Fibroblast of skin of abdomen (primary cell): Measurements from ENCODE around the gene CHD9.
"Not testable (repeated sequence)": the region's sequence is repeated elsewhere in the genome, so short reads cannot be mapped to it uniquely, and the experiment has no call there.

Experiments used
- DNase-seq: peaks from one replicate; pipeline ENCODE4 v3.0.0-alpha.2; 2013

Gene CHD9

DNA sequence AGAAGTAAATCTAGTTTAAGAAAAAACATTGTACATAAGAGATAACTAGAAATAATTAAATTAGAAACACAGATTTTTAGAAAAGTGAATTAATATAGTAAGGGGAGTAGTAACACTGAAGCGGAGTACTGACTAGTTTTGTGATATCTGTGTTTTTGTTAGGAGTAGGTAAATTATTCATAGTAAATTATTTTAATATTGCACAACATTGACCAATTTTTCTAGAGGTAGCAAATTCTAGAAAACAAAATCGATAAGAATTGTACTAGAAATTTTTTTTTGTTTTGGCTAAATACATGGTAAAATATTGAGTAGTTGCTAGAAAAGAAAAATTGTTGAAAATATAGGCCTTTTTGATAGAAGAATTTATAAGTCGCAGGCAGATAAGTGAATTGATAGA, 156.5 kb downstream of the CHD9 start:
- DNase-seq: no peak

DNA sequence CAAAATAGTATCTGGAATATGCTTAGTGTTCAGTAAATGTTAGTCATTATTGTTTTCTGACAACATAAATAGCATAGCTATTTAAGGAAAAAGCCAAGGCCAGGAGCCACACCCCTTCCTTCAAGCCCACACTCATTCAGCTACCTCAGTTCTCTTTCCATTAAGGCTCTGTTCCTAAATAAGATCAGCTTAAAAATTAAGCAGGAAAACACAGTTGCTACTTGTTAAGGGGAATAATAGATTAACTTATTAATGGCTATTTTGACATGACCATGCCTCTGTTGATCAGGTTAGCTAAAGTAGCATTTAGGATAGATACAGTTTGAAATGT, 158.1 kb downstream of the CHD9 start:
- no peak for DNase-seq

DNA sequence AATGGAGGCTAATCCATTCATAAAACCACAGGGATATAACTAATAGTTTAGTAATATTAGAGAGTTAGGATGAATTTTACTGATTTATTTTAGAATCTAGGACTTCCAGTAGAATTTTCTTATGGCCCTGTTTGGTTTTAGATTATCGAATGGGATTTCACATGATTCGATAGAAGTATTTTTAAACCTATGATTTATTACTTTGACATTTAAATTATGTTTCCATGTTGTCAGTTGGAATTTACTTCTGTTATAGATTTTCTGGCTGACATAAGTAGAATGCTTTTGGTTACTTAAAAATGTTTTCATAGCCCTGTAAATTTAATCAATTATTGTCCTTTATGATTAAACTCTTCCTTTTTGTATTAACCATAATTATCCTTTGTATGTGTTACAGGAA, 158.8 kb downstream of the CHD9 start:
- no peak for DNase-seq

DNA sequence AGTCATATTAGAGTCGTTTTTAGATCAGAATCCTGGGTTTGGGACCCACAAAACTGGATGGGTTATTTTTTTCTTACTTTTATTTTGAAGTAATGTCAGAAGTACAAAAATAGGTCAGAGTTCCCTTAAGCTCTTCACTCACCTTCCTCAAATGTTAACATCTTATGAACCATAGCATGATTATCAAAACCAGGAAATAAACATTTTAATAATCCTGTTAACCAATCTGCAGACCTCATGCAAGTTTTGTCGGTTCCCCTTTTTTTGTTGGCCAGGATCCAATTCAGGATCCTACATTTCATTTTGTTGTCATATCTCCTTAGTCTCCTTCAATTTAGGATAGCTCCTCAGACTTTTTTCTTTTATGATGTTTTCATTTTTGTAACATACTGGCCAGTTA, 162.0 kb downstream of the CHD9 start:
- DNase-seq: no peak

DNA sequence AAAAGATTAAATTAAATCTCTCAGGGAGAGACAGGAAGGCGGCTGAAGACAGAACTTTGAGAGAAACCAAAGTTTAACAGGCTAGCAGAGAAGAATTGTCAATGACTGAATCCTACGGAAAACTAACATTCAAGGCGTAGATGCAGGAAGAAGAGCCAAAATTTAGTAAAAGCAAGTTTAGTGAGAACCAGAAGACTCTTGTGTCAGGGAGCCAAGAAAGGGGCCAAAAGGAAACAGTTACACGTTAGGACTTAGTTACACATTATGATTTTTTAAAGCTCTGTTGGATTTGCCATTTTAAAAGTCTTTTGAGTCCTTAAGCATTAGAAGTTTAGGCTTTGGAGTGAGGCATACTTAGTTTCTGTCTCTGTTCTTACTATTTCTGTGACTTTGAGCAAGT, 164.6 kb downstream of the CHD9 start:
- no peak for DNase-seq

DNA sequence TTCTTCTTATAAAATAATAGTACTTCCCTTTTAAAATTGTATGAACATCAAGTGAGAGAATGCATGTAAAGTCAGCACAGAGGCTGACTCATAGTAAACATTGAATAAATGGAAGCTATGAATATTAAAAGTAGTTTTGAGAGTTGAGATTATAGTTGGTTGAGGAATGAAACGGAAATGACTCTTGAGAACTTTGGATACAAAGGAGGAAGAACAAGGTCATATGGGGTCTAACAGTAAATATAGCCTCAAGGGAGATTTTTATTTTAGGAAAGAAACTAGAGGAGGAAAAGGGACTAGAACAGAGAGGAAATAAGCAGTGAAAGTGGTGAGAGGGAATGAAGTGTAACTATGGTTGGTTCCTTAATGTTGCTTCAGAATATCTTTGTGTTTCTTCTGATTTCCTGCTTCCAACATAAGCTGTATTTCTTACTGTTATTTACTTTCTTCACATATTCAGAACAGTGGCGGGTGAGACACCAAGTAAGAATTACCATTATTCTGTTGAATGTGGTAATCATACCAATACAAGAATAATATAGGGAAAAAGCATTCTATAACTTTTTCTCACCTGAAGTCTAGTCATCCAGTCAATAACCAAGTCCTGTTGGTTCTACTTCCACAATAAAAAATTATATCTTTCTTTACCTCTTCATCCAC, 165.1 kb downstream of the CHD9 start:
- DNase-seq: no peak

DNA sequence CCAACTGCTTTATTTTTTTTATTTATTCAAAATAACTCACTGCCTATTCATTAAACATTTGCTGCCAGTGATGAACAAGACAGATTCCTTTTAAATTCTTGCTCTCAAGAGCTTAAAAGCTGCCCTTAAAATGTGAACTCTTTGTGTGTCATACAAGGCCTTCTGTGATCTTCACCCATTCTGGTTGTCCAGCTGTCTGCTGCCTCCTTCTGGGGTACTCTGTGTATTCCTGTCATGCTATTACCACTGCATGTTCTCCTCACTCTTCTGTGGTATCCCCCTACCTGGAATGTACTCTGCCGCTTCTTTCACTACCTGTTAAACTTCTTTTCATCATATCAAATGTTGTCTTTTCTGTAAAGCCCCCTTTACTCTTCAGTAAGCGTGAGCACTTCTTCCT, 165.8 kb downstream of the CHD9 start:
- DNase-seq: peak; percentile 29

DNA sequence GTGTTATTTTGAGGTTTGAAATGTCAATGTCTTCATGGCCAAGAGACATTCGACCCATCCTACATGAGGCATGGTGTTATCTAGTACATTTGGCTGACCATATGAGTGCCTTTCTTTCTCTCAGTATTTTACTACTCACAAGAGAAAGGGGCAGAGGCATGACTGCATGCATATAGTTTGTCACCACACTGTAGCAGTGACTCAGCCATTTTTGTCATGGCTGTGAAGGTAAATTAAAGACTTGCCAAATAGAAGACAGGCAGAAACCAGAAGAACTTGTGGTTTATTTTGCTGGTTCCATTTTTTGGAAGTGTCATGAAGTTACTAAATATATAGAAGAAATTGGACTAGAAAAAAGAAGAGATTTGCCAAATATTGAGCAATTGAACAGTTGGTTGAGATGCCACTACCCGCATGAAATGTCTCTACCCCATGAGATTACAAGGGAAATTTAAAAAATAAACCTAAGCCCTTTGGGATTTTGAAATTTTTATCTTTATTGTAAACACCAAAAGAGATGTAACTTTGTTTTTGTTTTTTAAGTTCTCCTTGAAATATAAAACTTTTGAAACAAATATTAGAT, 170.3 kb downstream of the CHD9 start:
- no peak for DNase-seq

DNA sequence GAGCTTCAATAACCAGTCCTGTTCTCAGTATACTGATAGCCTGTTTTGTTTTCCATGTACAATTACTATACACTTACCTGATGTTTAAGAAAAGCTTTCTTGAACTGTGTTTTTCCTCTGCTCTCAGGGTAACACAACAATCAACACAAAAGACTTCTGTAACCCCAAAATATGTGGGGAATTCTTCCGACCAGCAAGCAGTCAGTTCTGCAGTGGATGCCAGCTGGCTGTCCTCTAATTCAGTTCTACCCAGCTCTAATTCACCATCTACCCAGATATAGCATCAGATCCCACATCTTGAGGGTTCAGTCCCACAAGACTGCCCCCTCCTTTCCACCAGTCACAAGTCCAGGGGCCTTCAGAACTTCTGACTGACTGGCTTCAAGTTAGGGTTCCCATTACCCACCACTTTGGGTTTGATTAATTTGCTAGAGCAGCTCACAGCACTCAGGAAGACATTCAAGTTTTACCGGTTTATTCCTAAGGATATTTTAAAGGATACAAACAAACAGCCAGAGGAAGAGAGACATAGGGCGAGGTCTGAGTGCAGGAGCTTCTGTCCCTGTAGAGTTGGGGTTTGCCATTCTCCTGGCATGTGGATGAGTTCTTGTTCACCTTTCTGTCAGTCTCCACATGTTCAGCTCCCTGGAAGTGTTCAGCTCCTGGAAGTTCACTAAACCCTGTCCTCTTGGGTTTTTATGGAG, 178.2 kb downstream of the CHD9 start:
- no peak for DNase-seq

DNA sequence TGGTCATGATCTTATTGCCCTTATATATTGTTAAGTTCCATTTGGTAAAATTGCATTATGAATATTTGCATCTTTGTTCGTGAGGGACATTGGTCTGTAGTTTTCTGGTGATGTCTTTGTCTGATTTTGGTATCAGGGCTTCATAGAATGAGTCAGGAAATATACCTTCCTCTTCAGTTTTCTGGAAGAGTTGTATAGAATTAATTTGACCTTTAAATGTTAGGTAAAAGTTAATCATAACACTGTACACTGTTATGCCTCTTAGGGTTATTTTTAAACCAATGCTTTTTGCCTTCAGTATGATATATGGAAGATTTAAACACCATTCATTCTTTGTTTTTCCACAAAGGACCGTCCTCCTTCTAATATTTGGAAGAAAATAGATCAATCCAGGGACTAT, 180.0 kb downstream of the CHD9 start:
- DNase-seq: no peak

DNA sequence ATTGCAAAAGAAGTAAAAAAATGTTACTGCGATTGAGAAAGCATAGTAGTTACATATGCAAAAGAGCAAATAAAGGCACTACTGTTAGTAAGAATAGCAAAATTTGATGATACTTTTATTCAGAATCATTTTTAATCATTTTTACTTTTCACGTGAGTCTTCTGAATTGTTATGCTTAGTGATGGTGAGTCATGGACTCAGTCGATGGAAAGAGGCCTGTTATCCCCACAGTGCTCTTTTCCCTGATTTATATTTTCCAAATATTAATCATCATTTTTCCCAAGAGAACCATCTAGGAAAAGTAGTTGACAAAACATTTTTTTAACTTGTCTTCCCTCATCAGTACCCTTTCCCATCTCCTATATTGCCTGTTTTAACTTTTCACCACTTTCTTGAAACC, 181.1 kb downstream of the CHD9 start:
- peak; percentile 4 for DNase-seq

DNA sequence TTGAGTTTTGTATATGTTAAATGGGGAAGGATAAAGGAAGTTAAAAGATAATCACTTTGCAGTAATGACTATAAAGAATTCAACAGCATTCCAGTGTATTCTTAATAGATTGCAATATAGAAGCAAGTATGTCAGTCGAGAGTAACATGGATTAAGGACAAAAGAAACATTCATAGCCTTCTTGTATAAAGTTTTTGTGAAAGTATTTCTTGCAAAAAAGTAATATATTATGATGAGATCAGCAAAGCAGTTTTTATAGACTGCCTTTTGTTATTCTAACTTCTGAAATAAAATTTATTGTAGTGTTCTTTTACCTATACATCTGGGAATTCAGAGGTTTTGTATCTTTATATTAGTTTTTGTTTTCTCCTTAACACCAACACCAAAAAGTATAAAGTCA, 194.5 kb downstream of the CHD9 start:
- no peak for DNase-seq

DNA sequence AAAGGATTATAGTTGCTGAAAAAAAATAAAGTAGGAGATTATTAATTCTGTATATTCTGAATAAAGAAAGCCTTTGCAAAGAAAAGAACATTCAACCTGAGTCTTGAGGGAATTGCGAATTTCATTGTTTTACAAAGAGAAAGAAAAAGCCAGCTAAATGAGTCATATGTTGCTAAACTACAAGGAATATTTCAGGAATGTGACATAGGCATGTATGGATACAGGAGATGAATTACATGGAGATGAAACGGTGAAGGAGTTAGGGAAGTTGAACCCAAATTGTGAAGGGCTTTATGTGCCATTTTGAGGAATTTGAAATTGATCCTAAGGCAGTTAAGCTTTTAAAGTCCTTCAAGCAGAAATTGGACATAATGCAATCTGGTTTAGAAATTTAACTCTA, 202.2 kb downstream of the CHD9 start:
- DNase-seq: peak; percentile 70

DNA sequence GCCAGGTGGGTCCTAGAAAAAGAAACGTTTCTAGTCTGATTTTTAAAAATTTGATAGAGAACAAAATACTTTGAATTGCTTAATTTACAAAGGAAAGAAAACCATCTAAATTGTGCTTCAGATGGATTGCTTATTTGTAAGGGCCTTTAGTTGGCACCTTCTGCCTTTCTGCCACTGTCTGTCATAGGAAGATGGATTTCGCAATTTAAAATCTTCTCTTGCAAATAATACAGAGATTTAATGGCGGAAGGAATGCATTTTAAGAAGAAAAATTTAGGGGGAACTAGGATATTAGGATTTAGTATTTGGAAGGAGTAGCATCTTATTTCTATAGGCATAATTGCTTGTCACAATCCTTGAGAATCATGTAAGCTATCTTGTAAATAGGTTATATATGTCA, 204.0 kb downstream of the CHD9 start:
- no peak for DNase-seq

DNA sequence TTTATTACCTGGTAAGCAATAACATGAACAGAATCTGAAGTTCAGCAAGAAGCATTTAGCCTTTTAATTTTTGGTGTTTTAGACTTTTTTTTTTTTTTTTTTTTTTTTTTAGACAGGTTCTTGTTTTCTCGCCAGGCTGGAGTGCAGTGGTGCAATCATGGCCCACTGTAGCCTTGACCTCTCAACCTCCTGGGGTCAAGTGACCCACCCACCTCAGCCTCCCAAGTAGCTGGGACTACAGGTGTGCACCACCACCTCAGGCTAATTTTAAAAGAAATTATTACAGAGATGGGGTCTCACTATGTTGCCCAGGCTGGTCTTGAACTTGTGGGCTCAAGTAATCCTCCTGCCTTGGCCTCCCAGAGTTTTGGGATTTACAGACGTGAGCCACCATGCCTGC, 206.5 kb downstream of the CHD9 start:
- DNase-seq: no peak

DNA sequence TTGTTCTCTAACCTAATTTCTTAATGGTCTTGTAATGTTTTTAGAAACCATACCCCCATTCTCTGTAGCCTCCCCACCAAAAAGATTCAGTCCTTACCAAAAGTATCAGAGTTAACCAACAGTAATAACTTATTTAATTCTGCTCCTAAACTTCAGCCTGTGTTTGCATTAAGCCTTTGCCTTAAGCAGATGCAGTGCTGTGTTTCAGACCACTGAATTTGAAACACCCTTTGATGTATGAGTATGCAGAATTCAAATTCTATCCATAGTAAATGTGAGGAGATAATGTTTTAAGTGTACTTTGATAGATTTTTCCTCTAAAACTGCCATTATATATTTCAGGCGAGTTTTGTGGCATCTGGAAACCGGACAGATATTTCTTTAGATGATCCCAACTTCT, 207.9 kb downstream of the CHD9 start:
- DNase-seq: no peak

DNA sequence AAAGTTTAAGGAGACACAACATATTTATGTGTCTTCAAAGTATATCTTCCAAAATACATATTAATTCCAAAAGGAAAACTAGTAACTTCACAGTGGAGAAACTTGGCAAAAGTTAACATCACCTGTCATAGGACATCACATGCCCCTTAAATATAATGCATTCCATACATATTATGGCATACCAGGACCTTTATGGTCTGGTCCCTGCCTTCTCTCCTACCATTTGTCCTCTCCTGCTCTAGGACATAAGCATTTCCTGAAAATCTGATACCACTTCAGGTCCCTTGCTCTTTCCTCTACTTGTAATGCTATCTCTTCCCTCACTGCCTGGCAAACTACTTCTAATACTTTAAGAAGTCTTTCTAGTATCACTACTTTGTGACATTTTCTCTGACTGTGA, 211.4 kb downstream of the CHD9 start:
- DNase-seq: no peak

DNA sequence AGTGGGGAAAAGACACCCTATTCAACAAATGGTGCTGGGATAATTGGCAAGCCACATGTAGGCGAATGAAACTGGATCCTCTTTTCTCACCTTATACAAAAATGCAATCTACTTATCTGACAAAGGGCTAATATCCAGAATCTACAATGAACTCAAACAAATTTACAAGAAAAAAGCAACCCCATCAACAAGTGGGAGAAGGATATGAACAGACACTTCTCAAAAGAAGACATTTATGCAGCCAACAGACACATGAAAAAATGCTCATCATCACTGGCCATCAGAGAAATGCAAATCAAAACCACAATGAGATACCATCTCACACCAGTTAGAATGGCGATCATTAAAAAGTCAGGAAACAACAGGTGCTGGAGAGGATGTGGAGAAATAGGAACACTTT, 223.7 kb downstream of the CHD9 start:
- not testable (repeated sequence) for DNase-seq

DNA sequence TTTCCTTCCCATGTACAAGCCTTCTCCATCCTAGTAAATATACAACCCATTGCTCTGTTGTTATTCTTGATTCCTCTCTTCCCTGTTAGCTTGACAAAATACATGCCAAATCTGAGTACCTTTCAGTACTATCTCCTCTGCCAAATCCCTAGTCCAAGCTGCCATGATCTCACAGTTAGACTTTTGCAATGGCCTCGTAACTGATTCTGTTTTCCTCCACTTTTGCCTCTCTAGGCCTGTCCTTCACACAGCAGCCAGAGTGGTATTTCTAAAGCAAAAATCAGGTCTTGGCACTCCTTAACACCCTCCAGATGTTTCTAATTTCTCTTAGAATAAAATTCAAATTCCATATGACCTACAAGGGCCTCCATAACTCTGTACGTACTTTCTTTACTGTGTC, 226.5 kb downstream of the CHD9 start:
- peak; percentile 18 for DNase-seq

DNA sequence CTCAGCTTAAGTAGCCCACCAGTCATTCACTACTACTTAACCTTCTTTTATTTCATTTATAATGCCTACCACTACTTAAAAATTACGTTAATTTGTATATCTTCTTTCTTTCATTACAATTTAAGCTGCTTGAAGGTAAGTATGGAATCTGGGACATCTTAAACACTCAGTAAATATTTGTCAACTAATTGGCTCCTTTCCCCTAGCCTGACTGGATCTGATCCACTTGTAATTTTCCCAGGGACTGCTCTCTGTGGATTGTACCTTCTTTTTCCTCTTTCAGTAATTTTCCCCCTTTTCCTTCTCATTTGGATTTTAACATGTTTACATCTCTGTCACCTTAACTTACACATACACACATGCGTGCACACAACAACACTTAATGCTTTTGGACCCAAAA, 227.1 kb downstream of the CHD9 start:
- no peak for DNase-seq

DNA sequence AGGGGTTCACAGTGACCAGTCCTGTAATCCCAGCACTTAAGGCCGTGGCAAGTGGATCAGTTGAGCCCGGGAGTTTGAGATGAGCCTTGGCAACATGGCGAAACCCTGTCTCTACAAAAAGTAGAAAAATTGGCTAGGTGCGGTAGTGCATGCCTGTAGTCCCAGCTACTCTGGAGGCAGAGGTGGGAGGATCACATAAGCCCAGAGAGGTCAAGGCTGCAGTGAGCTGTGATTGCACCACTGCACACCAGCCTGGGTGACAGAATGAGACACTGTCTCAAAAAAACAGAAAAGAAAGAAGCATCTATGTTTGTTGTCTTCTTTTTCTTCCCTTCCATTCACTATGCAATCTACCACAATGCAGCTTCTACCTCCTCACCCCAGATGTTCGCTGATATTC, 227.5 kb downstream of the CHD9 start:
- no peak for DNase-seq

DNA sequence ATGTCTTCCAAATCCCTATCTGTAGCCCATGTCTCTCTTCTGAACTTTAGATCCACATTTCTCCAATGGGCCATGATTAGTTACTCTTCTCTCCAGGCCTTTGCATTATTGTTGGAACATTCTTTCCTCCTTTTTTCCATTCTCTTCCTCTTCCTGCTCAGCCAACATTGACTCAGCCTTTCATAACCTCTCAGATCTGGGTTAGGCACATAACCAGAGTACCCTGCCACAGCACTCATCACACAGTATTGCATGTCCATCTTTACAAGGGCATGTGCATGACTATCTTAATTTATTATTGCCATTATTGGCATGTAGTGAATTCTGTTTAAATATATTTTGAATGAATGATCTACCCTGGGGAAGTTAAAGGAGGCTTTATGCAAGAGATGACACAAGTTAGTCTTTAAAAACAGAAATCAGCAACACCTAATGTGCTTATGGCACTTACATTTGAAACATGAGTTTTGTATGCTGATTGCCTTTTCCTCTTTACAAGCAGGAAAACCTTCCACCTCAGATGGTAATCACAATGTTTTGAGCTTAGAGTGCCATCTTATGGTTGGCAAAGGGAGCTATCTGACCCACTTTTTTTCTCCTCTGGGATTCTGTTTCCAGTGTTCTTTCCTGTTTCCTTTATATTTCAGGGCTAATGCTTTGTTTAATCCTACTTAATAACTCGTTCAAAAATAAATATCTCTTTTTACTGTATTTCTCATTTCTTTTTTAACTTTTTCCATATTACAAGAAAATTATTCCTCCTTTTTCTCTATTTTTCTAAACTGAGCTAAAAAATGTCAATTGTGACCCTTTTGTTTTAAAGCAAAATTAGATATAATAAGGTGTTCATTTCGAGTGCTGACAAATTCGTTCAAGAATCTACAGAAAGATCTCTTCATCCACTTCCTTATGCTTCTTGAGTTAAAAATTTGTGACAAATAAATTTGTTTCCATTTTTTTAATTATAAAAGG, 228.5 kb downstream of the CHD9 start:
- peak; percentile 37 for DNase-seq

DNA sequence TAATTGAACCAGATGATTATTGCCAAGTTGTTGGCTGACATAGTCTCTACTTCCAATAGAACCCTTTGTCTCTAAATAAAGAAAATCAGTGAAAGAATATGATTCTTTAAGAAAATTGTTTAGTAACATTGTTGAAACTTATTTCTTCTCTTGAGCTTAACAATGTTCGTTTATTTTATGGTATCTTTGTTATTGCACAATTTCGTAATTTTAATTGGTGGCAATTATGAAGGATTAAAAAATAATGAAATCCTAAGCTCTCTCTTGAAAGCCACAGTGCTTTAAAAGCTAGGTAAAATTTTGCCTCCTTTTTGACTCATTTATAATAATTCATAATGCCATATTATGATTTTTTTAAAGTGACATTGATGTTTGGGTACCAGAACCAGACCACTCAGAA, 230.4 kb downstream of the CHD9 start:
- DNase-seq: no peak
